ENCODE data around the gene INHBB.
"Not testable (repeated sequence)": the region's sequence is repeated elsewhere in the genome, so short reads cannot be mapped to it uniquely, and the experiment has no call there.

Gene INHBB

DNA sequence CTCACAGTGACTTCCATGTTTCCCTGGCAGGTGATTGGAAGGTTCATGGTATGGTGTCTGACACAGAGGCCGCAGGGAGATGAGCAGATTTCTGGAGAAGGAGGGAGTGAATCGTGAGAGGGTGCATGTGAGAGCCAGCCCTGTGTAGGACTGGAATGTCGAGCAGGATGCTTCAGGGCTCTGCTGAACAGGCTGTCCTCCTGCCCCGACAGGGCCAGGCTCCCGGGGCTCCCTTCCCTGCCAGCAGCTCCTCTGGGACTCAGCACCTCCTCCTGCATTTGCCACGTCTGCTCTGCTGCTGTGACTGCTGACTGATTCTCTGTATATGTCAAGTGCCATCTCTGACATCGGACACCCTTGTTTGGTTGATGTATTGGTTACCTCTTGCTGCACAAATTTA, 38.5 kb upstream of the INHBB start:
- no peak for TF ChIP-seq ELF4 (IDR thresholded peaks at IDR 0.05)
- TF ChIP-seq L3MBTL2 (conservative IDR thresholded peaks at IDR 0.05): no peak
- no peak for TF ChIP-seq SUZ12 (IDR thresholded peaks at IDR 0.05)
- no peak for TF ChIP-seq FOXA1 (IDR thresholded peaks at IDR 0.05)
- TF ChIP-seq LEF1 (IDR thresholded peaks at IDR 0.05; ENCODE audit: borderline replicate concordance): no peak
- no peak for TF ChIP-seq CTBP1 (IDR thresholded peaks at IDR 0.05; ENCODE audit: borderline replicate concordance)
- TF ChIP-seq ARNT (IDR thresholded peaks at IDR 0.05): no peak
- TF ChIP-seq FOXM1 (IDR thresholded peaks at IDR 0.05; ENCODE audit: borderline replicate concordance): no peak
- no peak for TF ChIP-seq SP1 (IDR thresholded peaks at IDR 0.05)
- TF ChIP-seq HDGF (IDR thresholded peaks at IDR 0.05; ENCODE audit: borderline replicate concordance): no peak
- TF ChIP-seq ZNF384 (IDR thresholded peaks at IDR 0.05): no peak
- no peak for TF ChIP-seq NFRKB (IDR thresholded peaks at IDR 0.05)
- POLR2A ChIA-PET: no interaction called here
- CTCF ChIA-PET: no interaction called here

DNA sequence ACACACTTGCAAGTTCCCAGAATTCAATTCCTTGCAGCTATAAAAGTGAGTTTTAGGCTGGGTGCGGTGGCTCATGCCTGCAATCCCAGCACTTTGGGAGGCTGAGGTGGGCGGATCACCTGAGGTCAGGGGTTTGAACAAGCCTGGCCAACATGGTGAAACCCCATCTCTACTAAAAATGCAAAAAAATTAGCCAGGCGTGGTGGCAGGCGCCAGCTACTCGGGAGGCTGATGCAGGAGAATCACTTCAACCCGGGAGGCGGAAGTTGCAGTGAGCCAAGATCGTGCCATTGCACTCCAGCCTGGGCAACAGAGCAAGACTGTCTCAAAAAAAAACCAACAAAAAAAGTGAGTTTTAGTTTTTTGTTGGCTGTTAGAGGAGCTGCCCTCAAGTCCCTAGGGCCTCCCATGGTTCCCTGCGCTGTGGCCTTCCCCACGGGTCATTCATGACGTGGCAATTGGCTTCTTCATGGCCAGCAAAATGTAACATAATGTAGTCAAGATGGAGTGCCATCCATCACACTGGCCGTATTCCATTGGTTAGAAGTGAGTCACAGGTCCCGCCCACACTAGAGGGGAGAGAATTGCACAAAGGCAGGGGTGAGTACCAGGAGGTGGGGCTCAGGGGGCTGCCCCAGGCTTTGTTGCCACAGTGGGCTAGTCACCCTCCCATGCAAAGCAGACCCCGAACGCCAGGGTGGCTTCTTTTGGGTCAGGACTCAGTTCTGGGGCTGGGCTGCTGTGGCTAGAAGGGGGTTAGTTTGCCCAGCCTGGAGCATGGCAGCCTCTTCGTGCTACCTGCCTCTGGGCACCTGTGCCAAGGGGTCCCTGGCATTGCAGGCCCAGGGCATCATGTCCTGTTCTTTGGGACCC, 37.7 kb upstream of the INHBB start:
- DNase-seq (ENCODE audit: extremely low spot score): no peak
- ChIA-PET POLR2A (no interaction called here), CTCF (no interaction called here)
- TF ChIP-seq SP1 (IDR thresholded peaks at IDR 0.05) (no peak), LEF1 (IDR thresholded peaks at IDR 0.05; ENCODE audit: borderline replicate concordance) (no peak), HDGF (IDR thresholded peaks at IDR 0.05; ENCODE audit: borderline replicate concordance) (no peak), TARDBP (IDR thresholded peaks at IDR 0.05) (no peak), FOXM1 (IDR thresholded peaks at IDR 0.05; ENCODE audit: borderline replicate concordance) (no peak), SUZ12 (IDR thresholded peaks at IDR 0.05) (no peak), NFRKB (IDR thresholded peaks at IDR 0.05) (no peak), BHLHE40 (IDR thresholded peaks at IDR 0.05; ENCODE audit: borderline replicate concordance) (no peak), FOXA1 (IDR thresholded peaks at IDR 0.05) (no peak), ARNT (IDR thresholded peaks at IDR 0.05) (no peak), ELF4 (IDR thresholded peaks at IDR 0.05) (no peak), FOXK2 (IDR thresholded peaks at IDR 0.05) (no peak), ZNF384 (IDR thresholded peaks at IDR 0.05) (no peak)
- TF ChIP-seq, protein P1, sequence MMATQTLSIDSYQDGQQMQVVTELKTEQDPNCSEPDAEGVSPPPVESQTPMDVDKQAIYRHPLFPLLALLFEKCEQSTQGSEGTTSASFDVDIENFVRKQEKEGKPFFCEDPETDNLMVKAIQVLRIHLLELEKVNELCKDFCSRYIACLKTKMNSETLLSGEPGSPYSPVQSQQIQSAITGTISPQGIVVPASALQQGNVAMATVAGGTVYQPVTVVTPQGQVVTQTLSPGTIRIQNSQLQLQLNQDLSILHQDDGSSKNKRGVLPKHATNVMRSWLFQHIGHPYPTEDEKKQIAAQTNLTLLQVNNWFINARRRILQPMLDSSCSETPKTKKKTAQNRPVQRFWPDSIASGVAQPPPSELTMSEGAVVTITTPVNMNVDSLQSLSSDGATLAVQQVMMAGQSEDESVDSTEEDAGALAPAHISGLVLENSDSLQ (IDR thresholded peaks at IDR 0.05): no peak

More for the DNA sequence above, 38.5 kb upstream of the INHBB start:
- DNase-seq (ENCODE audit: extremely low spot score): no peak

DNA sequence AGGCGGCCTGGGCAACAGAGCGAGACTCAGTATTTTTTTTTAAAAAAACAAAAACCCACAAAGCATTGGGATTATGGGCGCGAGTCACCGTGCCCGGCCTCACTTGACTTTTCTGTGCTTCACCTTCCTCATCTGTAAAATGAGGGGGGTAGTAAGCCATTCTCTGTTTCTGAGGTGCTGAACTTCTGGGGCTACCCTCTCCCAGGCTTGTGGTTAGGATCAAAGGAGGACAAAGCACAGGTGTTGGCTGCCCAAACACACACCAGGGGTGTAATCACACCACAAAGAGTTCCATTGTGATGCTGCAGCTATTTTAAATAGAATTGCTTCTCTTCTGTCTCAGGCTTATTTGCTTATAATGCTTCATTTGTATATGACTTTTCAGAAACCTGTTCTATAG, 35.8 kb upstream of the INHBB start:
- TF ChIP-seq SP1 (IDR thresholded peaks at IDR 0.05) (no peak), ZNF384 (IDR thresholded peaks at IDR 0.05) (no peak), SUZ12 (IDR thresholded peaks at IDR 0.05) (no peak), L3MBTL2 (conservative IDR thresholded peaks at IDR 0.05) (no peak), NFRKB (IDR thresholded peaks at IDR 0.05) (no peak), BHLHE40 (IDR thresholded peaks at IDR 0.05; ENCODE audit: borderline replicate concordance) (no peak), FOXM1 (IDR thresholded peaks at IDR 0.05; ENCODE audit: borderline replicate concordance) (no peak), FOXK2 (IDR thresholded peaks at IDR 0.05) (no peak), ARNT (IDR thresholded peaks at IDR 0.05) (no peak), LEF1 (IDR thresholded peaks at IDR 0.05; ENCODE audit: borderline replicate concordance) (no peak), CTBP1 (IDR thresholded peaks at IDR 0.05; ENCODE audit: borderline replicate concordance) (no peak), HDGF (IDR thresholded peaks at IDR 0.05; ENCODE audit: borderline replicate concordance) (no peak), FOXA1 (IDR thresholded peaks at IDR 0.05) (no peak), ELF4 (IDR thresholded peaks at IDR 0.05) (no peak), TARDBP (IDR thresholded peaks at IDR 0.05) (no peak)
- TF ChIP-seq, protein P1 (IDR thresholded peaks at IDR 0.05): no peak
- ChIA-PET CTCF (no interaction called here), POLR2A (no interaction called here)
- no peak for DNase-seq (ENCODE audit: extremely low spot score)

DNA sequence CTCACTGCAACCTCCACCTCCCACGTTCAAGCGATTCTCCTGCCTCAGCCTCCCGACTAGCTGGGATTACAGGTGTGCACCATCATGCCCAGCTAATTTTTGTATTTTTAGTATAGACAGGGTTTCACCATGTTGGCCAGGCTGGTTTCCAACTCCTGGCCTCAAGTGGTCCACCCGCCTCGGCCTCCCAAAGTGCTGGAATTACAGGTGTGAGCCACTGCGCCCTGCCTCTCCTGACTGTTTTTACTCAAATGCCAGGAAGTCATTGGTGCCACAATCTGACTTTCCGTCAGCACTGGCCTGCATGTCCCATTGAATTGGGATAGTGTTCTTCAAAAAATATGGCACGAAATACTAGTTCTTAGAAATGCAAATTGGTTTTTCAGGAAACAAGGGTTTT, 35.1 kb upstream of the INHBB start:
- POLR2A ChIA-PET; DNase-seq (ENCODE audit: extremely low spot score): not testable (repeated sequence)
- CTCF ChIA-PET: interaction anchor here (0.7 kb wide), 1 partner anchor 105 kb away, joined by 5 read pairs; no protein-coding TSS in a partner anchor

DNA sequence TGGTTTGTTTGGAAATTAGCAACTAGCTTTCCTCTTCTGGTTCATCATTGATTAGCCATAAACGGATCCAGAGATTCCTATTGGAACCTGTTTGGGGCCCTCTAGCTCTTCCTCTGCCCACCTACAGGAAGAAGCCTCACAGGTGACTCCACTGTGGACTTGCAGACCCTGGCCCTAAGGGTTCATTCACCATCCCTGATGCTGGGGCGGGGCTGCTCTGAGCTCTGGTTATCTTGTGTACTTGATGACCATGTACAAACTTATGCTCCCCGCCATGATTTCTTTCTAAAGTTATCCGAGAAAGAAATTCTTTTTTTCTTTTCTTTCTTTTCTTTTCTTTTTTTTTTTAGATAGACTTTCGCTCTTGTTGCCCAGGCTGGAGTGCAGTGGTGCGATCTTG, 33.9 kb upstream of the INHBB start:
- POLR2A ChIA-PET: no interaction called here
- no peak for DNase-seq (ENCODE audit: extremely low spot score)
- CTCF ChIA-PET: interaction anchor here (0.6 to 1.7 kb wide), 7 partner anchors 12 to 693 kb away, joined by 3 to 9 read pairs (median 3); no protein-coding TSS in a partner anchor
- TF ChIP-seq ELF4 (IDR thresholded peaks at IDR 0.05) (no peak), FOXA1 (IDR thresholded peaks at IDR 0.05) (no peak), L3MBTL2 (conservative IDR thresholded peaks at IDR 0.05) (no peak), FOXK2 (IDR thresholded peaks at IDR 0.05) (no peak), SUZ12 (IDR thresholded peaks at IDR 0.05) (no peak), BHLHE40 (IDR thresholded peaks at IDR 0.05; ENCODE audit: borderline replicate concordance) (no peak), NFRKB (IDR thresholded peaks at IDR 0.05) (no peak), CTBP1 (IDR thresholded peaks at IDR 0.05; ENCODE audit: borderline replicate concordance) (no peak), FOXM1 (IDR thresholded peaks at IDR 0.05; ENCODE audit: borderline replicate concordance) (no peak), ZNF384 (IDR thresholded peaks at IDR 0.05) (no peak), TARDBP (IDR thresholded peaks at IDR 0.05) (no peak), ARNT (IDR thresholded peaks at IDR 0.05) (no peak), SP1 (IDR thresholded peaks at IDR 0.05) (no peak), LEF1 (IDR thresholded peaks at IDR 0.05; ENCODE audit: borderline replicate concordance) (no peak), HDGF (IDR thresholded peaks at IDR 0.05; ENCODE audit: borderline replicate concordance) (no peak)
- TF ChIP-seq, protein P1 (IDR thresholded peaks at IDR 0.05): no peak
